ENCODE results near the gene TNKS2.

The TNKS2 gene

DNA sequence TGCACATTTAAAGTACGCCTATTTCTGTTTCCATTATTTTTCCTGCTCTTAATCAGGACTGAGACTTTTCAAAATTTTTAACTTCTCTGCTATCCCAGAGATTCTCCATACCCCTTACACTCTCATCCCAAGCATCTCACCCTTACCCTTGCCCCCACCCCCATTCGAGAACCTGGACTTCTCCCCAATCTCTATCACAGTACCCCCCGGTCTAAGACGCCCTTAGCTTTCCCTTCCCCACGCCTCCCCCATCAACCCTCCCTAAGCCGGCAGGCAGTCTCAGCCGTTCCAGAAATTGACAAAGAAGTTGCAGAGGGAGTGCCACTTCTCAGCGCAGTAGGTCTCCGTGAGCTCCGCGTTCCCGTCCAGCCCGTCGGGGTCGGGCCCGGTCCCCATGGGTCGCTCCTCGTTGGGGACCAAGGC lies 109.7 kb downstream of the TNKS2 start:
- DNase-seq (ENCODE audit: low read depth in 3 of 3, low spot score in 1 of 3) = no peak

DNA sequence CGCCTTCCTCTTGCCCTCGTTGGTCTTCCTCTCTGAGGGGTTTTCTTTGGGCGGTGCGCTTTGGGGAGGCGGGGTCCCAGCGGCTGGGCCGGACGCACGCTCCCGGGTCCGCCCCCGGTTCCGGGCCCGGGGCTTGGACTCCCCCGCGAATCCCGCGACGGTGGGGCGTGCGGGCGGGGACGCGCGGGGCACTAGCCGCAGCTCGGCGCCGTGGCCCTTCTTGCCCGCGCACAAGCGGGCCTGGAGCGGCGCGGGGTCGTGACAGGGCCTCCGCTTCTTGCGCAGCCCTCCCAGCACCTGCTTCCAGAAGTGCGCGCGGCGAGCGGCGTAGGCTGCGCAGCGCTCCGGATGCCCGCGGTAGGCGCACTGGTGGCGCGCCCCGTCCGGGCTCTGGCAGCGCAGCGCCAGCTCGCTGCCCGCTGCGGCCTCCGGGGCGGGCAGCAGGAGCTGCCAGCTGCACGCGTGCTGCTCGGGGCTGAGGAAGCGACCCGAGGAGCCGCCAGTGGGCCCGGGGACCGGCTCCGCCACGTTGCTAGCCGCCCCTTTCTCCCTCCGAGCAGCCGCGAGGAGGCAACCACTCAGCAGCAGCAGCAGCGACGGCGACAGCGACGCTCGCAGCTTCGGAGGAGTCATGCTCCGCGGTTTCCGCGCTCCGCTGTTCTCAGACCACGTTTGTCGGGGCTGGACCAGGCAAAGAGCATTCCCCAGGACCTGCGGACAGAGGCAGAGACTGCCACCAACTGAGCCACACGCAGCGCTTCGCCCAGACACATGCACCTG lies 110.3 kb downstream of the TNKS2 start:
- peak in 2 of 3 donors; percentile 44 to 50 for DNase-seq (ENCODE audit: low read depth in 3 of 3, low spot score in 1 of 3)

DNA sequence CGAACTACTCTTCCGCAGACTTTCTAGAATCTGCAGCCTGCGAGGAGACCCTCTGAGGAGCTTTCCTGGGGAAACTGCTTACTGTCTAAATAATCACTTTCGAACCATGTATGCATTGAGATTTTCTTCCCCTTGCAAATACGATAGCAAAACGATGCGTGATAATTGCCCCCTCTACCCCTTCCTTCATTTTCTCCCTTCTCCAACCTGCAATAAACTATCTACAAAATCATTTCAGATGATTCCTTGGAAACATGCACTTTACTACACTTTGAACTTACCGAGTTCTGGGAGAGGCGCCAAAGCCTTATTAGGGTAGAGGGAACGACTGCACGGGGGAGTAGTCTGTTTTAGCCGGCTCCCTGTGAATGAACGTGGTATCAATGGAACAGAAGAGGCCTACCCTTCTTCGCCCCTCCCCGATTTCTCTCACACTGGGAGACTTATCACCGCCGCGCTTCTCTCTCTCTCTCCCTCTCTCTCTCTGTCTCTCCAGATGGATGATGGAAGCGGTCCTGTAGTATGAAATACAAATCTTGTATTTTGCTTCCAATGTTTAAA lies 111.0 kb downstream of the TNKS2 start, which contains the start of gene FGFBP3:
FGFBP3 (minus strand) TSS at position 370 of the 561 bp plus-strand sequence. CDS start 517 bp downstream, outside the sequence.
- DNase-seq (ENCODE audit: low read depth in 3 of 3, low spot score in 1 of 3) = no peak

DNA sequence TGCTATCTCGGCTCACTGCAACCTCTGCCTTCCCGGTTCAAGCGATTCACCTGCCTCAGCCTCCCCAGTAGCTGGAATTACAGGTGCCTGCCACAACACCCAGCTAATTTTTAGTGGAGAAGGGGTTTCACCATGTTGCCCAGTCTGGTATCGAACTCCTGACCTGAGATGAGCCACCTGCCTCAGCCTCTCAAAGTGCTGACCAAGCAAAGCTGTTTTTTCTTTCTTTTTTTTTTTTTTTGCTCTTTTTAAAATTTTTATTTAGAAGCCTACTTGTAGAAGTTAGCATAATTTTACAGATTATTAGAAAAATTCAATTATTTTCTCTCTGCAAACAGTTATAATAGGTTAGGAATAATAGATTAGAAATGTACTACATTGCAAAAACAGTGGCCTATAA lies 112.2 kb downstream of the TNKS2 start:
- no peak for DNase-seq (ENCODE audit: low read depth in 3 of 3, low spot score in 1 of 3)

Measured in stimulated activated CD4-positive, alpha-beta T cell treated with anti-CD3 and anti-CD28 coated beads, TNF-alpha, amount 100 ng/mL, for 1 hour (primary cell).